Activated CD8-positive, alpha-beta T cell treated with anti-CD3 and anti-CD28 coated beads for 36 hours (primary cell): ENCODE measurements around the gene IMPDH1. TPM values are rescaled to one million over a fixed set of nuclear protein-coding genes. Genes with fewer than 3 reads are reported as not detected.

ENCODE experiments used
- ATAC-seq: fragments of 200-7000 bp; cut with Tn5 transposase; one replicate; pipeline ENCODE4 v1.10.0; 2021; ENCODE audit warnings: mild to moderate bottlenecking, moderate library complexity
- CTCF ChIA-PET: fragments of 350-600 bp; sonication (Branson Sonifier 250); formaldehyde crosslinking; loops from one replicate; lab custom pipeline; 2021; ENCODE audit warnings: antibody characterized with exemption; lab: Charles Lee
- POLR2A ChIA-PET: fragments of 350-600 bp; sonication (Branson Sonifier 250); formaldehyde crosslinking; loops from one replicate; lab custom pipeline; 2021; ENCODE audit warnings: antibody characterized with exemption; lab: Charles Lee
- DNase-seq: peaks from one replicate; pipeline ENCODE4 v3.0.0-alpha.2; 2020
- H3K27ac Mint-ChIP-seq: one replicate; pipeline ENCODE4 v1.8.0; 2021; ENCODE audit warnings: mild to moderate bottlenecking, mixed read lengths
- H3K27me3 Mint-ChIP-seq: one replicate; pipeline ENCODE4 v1.8.0; 2021; ENCODE audit warnings: mixed read lengths
- H3K36me3 Mint-ChIP-seq: one replicate; pipeline ENCODE4 v1.8.0; 2021; ENCODE audit warnings: low read depth, mixed read lengths
- H3K4me1 Mint-ChIP-seq: one replicate; pipeline ENCODE4 v1.8.0; 2021; ENCODE audit warnings: low read depth, mixed read lengths
- H3K4me3 Mint-ChIP-seq: one replicate; pipeline ENCODE4 v1.8.0; 2021; ENCODE audit warnings: mild to moderate bottlenecking, moderate library complexity, mixed read lengths
- H3K9me3 Mint-ChIP-seq: one replicate; pipeline ENCODE4 v1.8.0; 2021; ENCODE audit warnings: mixed read lengths
- intact Hi-C: fragments of 100-400 bp; cut with micrococcal nuclease; formaldehyde crosslinking; loops from one replicate; pipeline ENCODE4 v1.10.0; 2022
- total RNA-seq, 2 experiments: library from RNA; stranded (reverse); gene quantifications; one replicate each; pipeline ENCODE4 v1.2.3, GENCODE V29; 2021
- TF ChIP-seq, protein P1 (sequence below): fragments of 200-600 bp; IDR thresholded peaks from one replicate; pipeline ENCODE4 v1.8.0; 2022; ENCODE audit warnings: antibody characterized with exemption, mild to moderate bottlenecking

The IMPDH1 gene
- total RNA-seq, 2 experiments from 2014 or later: 60.5 to 68.1 TPM

- Mint-ChIP-seq H3K4me1 (peaks cover 25% of the 10 kb centered on the region), H3K4me3 (peak overlapping the region; percentile 76), H3K27ac (peak overlapping the region; percentile 59), H3K36me3 (peaks cover 4% of the 10 kb centered on the region), H3K27me3 (peaks cover 10% of the 10 kb centered on the region), H3K9me3 (no peaks in the 10 kb centered on the region)
- POLR2A ChIA-PET: interaction anchor here (0.6 to 1.6 kb wide), 4 partner anchors 15 to 459 kb away, joined by 3 to 4 read pairs (median 4); no protein-coding TSS in a partner anchor
- DNase-seq: no peak
- no peak for ATAC-seq
- intact Hi-C loops: loop anchor here (10.0 kb wide), 1 partner anchor 46 kb away; the partner anchor contains the start of gene HILPDA
- TF ChIP-seq, protein P1, sequence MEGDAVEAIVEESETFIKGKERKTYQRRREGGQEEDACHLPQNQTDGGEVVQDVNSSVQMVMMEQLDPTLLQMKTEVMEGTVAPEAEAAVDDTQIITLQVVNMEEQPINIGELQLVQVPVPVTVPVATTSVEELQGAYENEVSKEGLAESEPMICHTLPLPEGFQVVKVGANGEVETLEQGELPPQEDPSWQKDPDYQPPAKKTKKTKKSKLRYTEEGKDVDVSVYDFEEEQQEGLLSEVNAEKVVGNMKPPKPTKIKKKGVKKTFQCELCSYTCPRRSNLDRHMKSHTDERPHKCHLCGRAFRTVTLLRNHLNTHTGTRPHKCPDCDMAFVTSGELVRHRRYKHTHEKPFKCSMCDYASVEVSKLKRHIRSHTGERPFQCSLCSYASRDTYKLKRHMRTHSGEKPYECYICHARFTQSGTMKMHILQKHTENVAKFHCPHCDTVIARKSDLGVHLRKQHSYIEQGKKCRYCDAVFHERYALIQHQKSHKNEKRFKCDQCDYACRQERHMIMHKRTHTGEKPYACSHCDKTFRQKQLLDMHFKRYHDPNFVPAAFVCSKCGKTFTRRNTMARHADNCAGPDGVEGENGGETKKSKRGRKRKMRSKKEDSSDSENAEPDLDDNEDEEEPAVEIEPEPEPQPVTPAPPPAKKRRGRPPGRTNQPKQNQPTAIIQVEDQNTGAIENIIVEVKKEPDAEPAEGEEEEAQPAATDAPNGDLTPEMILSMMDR: no peak
- CTCF ChIA-PET: interaction anchor here (1.1 to 13.5 kb wide), 8 partner anchors 10 to 66 kb away, joined by 3 to 256 read pairs (median 8); no protein-coding TSS in a partner anchor
Observed at GRCh38 chr7:128408709-128409595, 830 bp downstream of the IMPDH1 start.

DNA sequence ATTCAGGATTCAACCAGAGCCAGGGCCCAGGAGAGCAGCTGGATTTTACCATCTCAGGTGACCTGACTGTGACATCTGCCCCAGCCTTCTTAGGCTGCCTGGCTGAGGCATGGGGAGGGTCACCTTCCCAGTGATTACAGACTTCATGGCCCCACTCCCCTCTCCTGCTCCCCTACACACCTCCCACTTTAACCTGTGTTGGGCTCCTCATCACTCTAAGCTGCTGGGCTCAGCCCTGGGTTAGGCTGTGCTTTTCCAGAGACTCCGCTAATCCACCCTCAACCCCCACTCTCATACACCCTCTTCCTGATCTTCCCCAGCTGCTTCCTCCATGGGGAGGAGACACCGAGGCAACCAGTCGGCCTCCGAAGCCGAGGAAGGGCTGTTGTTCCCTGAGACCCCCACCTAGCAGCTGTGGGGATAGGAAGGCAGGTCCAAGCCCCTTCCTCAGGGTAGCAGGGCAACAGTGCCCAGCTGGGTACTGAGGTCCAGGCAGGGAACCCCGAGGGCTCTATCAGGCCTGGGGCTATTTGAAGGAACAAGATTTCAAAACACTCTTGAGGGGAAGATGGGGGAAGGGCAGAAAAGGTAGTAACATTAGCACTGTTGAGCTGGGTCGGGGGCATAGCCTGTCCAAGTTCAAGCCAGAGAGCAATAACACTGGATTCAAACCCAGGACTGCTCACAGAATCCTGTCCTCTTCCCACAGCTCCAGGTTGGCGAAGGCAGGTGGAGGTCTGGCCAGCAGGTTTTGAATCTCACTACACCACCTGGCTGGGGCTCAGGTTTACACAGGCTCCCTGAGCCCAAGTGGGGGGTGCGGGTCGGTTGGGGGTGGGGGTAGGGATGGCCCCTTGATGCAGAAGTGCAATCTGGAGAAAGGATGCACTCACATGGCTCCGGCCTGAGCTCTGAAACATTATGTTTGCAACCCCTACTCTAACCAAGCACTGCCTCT is 1.8 kb downstream of the IMPDH1 start:
- Mint-ChIP-seq H3K9me3 (no peaks in the 10 kb centered on the region), H3K27ac (no peak overlapping the region), H3K4me3 (no peak overlapping the region), H3K4me1 (peaks cover 28% of the 10 kb centered on the region), H3K27me3 (peaks cover 9% of the 10 kb centered on the region), H3K36me3 (peaks cover 6% of the 10 kb centered on the region)
- intact Hi-C loops: loop anchor here (10.0 kb wide), 1 partner anchor 47 kb away; the partner anchor contains the start of gene HILPDA
- TF ChIP-seq, protein P1: no peak
- CTCF ChIA-PET: interaction anchor here (0.8 to 13.5 kb wide), 9 partner anchors 9 to 68 kb away, joined by 3 to 256 read pairs (median 9); partner anchors contain the start of gene METTL2B
- POLR2A ChIA-PET: interaction anchor here (0.6 to 1.6 kb wide), 6 partner anchors 10 to 460 kb away, joined by 3 to 5 read pairs (median 3); partner anchors contain the start of gene HILPDA
- no peak for ATAC-seq
- no peak for DNase-seq

DNA sequence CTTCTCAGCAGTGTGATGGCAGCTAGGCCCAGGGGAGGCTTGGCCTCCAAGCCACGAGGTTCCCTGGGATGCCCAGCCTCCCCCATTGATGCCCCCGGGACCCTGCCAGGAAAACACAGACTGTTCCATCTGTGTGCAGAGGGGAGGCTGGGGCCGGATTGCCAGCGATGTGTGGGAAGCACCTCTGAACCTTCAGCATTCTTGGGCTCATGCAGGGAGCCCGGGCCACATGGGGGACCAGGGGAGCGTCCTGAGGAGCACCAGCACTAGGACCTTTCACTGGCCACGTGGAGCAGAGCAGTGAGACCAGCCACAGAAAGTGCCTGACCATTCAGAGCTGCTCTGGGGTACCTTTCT is 2.6 kb downstream of the IMPDH1 start:
- Mint-ChIP-seq H3K27ac (no peak overlapping the region), H3K4me1 (peaks cover 28% of the 10 kb centered on the region), H3K9me3 (no peaks in the 10 kb centered on the region), H3K27me3 (peaks cover 8% of the 10 kb centered on the region), H3K4me3 (no peak overlapping the region), H3K36me3 (peaks cover 6% of the 10 kb centered on the region)
- no peak for DNase-seq
- ATAC-seq: no peak
- TF ChIP-seq, protein P1: no peak
- ChIA-PET CTCF (interaction anchor here (1.6 to 13.5 kb wide), 5 partner anchors 9 to 60 kb away, joined by 9 to 256 read pairs (median 11); no protein-coding TSS in a partner anchor), POLR2A (interaction anchor here (1.3 to 1.6 kb wide), 3 partner anchors 11 to 48 kb away, joined by 3 to 7 read pairs (median 5); partner anchors contain the start of gene HILPDA)
- intact Hi-C loops: loop anchor here (10.0 kb wide), 1 partner anchor 48 kb away; the partner anchor contains the start of gene HILPDA

DNA sequence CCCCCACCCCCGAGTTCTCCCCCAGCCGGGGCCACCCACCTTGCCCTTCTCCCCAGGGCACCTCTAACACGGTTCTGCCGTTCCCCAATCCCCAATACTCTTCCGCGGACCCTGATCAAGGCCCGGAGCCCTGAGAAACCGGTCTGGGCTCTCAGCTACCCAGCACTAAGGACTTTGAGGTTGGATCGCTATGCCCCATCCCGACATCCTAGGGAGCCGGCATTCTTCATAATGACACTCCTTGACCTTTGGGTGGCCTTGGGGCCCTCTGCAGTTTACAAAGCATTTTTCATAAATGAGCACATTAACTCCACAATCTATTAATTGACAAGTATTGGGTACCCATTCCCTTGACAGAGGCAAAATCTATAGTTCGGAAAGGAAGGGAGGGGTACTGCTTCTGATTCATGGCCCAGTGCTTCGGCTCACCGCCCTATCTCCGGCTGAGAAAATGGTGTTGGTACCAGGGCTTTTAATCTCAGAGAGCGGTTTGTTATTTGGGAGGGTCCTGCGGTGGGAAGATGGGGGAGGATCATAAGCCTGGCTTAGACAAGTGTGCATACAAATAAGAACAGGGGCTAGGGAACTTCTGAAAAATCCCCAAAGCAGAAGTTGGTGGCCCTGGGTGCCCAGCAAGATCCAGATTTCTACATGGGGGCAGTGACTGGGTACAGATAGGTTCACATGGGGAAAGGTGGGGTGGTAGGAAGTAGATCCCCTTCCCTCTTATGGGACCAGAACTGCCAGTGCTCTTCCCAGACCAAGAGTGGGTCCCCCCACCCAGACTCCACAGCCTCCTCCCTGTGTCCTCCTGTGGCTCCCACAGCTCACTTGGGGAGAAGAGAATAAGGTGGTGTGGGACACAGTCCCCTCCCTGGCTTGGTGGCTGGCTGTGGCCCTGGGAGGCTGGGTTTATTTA is 3.2 kb downstream of the IMPDH1 start:
- no peak for ATAC-seq
- ChIA-PET CTCF (interaction anchor here (1.6 to 13.5 kb wide), 4 partner anchors 9 to 54 kb away, joined by 11 to 256 read pairs (median 20); no protein-coding TSS in a partner anchor), POLR2A (interaction anchor here (1.2 to 1.6 kb wide), 4 partner anchors 10 to 49 kb away, joined by 3 to 7 read pairs (median 5); partner anchors contain the start of gene HILPDA)
- no peak for DNase-seq
- Mint-ChIP-seq H3K36me3 (peaks cover 7% of the 10 kb centered on the region), H3K9me3 (no peaks in the 10 kb centered on the region), H3K4me3 (peak overlapping the region; percentile 67), H3K4me1 (peaks cover 28% of the 10 kb centered on the region), H3K27me3 (peaks cover 5% of the 10 kb centered on the region), H3K27ac (no peak overlapping the region)
- intact Hi-C loops: loop anchor here (10.0 kb wide), 1 partner anchor 48 kb away; the partner anchor contains the start of gene HILPDA
- TF ChIP-seq, protein P1: no peak
